Naive thymus-derived CD4-positive, alpha-beta T cell (primary cell): ENCODE results near the gene SNRPE. TPM values are rescaled to one million over a fixed set of nuclear protein-coding genes. Genes with fewer than 3 reads are reported as not detected.

Source experiments
- ATAC-seq: fragments of 150-1000 bp; cut with Tn5 transposase; 2 replicates; pipeline ENCODE4 v1.10.0; 2021; ENCODE audit warnings: mild to moderate bottlenecking, moderate library complexity
- CTCF ChIA-PET: fragments of 350-600 bp; sonication (Branson Sonifier 250); formaldehyde crosslinking; loops from one replicate; lab custom pipeline; 2021; ENCODE audit warnings: antibody characterized with exemption; lab: Charles Lee
- POLR2A ChIA-PET: fragments of 350-600 bp; sonication (Branson Sonifier 250); formaldehyde crosslinking; loops from one replicate; lab custom pipeline; 2021; ENCODE audit warnings: antibody characterized with exemption, inconsistent platforms; lab: Charles Lee
- DNase-seq, 9 donors: peaks; one replicate each; pipeline versions ENCODE4 v3.0.0 to v3.0.0-alpha.2; 2020 to 2022; ENCODE audit warnings: mixed read lengths in 1 of 9
- H3K27ac ChIP-seq: one replicate; pipeline ENCODE4 v1.7.0; 2013; ENCODE audit warnings: mild to moderate bottlenecking, low read depth, low read length, moderate library complexity
- H3K27me3 ChIP-seq, 2 donors: one replicate each; pipeline ENCODE4 v1.7.0; 2013; ENCODE audit warnings: low read length in 2 of 2, mild to moderate bottlenecking in 2 of 2, moderate library complexity in 2 of 2; ENCODE audit not compliant: control insufficient read depth in 2 of 2, insufficient read depth in 2 of 2
- H3K36me3 ChIP-seq, 3 experiments: 1 replicate in 2 of 3; 2 replicates in 1 of 3; pipeline ENCODE4 v1.7.0; 2013; ENCODE audit warnings: low read length in 3 of 3, mild to moderate bottlenecking in 3 of 3, moderate library complexity in 1 of 3; ENCODE audit not compliant: insufficient read depth in 3 of 3, control insufficient read depth in 2 of 3
- H3K4me1 ChIP-seq, 2 donors: one replicate each; pipeline ENCODE4 v1.7.0; 2013; ENCODE audit warnings: low read length in 2 of 2, mild to moderate bottlenecking in 2 of 2, moderate library complexity in 1 of 2; ENCODE audit not compliant: control insufficient read depth in 2 of 2, insufficient read depth in 2 of 2
- H3K4me3 ChIP-seq: 2 replicates; pipeline ENCODE4 v1.7.0; 2013; ENCODE audit warnings: mild to moderate bottlenecking, low read length
- H3K9me3 ChIP-seq, 3 experiments: 1 replicate in 2 of 3; 2 replicates in 1 of 3; pipeline ENCODE4 v1.7.0; 2013; ENCODE audit warnings: low read length in 3 of 3; ENCODE audit not compliant: control insufficient read depth in 2 of 3
- H3K27ac Mint-ChIP-seq, 9 donors: one replicate each; pipeline ENCODE4 v1.8.0; 2020 to 2022; ENCODE audit warnings: mixed read lengths in 9 of 9, mild to moderate bottlenecking in 8 of 9, moderate library complexity in 5 of 9, inconsistent platforms in 2 of 9
- H3K27me3 Mint-ChIP-seq, 5 donors: one replicate each; pipeline ENCODE4 v1.8.0; 2021 to 2022; ENCODE audit warnings: mixed read lengths in 5 of 5, mild to moderate bottlenecking in 1 of 5
- H3K36me3 Mint-ChIP-seq, 5 donors: one replicate each; pipeline ENCODE4 v1.8.0; 2020 to 2022; ENCODE audit warnings: mixed read lengths in 5 of 5, mild to moderate bottlenecking in 3 of 5, inconsistent platforms in 1 of 5
- H3K4me1 Mint-ChIP-seq, 7 donors: one replicate each; pipeline ENCODE4 v1.8.0; 2020 to 2022; ENCODE audit warnings: mixed read lengths in 7 of 7, mild to moderate bottlenecking in 3 of 7, inconsistent platforms in 1 of 7
- H3K4me3 Mint-ChIP-seq, 10 donors: one replicate each; pipeline ENCODE4 v1.8.0; 2020 to 2022; ENCODE audit warnings: mild to moderate bottlenecking in 10 of 10, mixed read lengths in 10 of 10, moderate library complexity in 6 of 10, inconsistent platforms in 2 of 10
- H3K9me3 Mint-ChIP-seq, 11 donors: one replicate each; pipeline ENCODE4 v1.8.0; 2020 to 2022; ENCODE audit warnings: mixed read lengths in 11 of 11, mild to moderate bottlenecking in 4 of 11, inconsistent platforms in 1 of 11, moderate library complexity in 1 of 11
- intact Hi-C, 2 donors: fragments of 100-400 bp; cut with micrococcal nuclease; formaldehyde crosslinking; loops; one replicate each; pipeline ENCODE4 v1.15.1; 2023
- polyA plus RNA-seq, 2 donors: library from polyadenylated mRNA; unstranded; fragments of 300-500 nt; fragmentation: Illumina TruSeq; gene quantifications; one replicate each; pipeline ENCODE4 v1.2.3, GENCODE V29; 2021
- total RNA-seq, 6 experiments: library from RNA in 5 of 6; stranded (reverse) in 5 of 6; gene quantifications; 1 replicate in 5 of 6; 2 replicates in 1 of 6; pipeline ENCODE4 v1.2.3 and lab custom pipeline; 2021 to 2026

The SNRPE gene
- total RNA-seq (100 to 1,000 TPM in 1 of 5 experiments, 10 to 100 TPM in 4; 54.4 to 156 (median 81.7) TPM), polyA plus RNA-seq (100 to 1,000 TPM; 173 to 266 TPM), total RNA-seq (lab: John Stamatoyannopoulos, UW) (11.6 reads per million, percentile 39 among the genes with 10 or more reads in this experiment)

GRCh38 chr1:203861379-203862184, at the start of gene SNRPE:
TSS of gene SNRPE (plus strand) at chr1:203861599. CDS start at chr1:203861660, 61 bp downstream.
- peak; percentile 100 for ATAC-seq
- ChIA-PET POLR2A (interaction anchor here (0.6 to 0.8 kb wide), 3 partner anchors 14 to 52 kb away, joined by 3 to 5 read pairs (median 4); no protein-coding TSS in a partner anchor), CTCF (interaction anchor here (0.6 to 2.1 kb wide), 6 partner anchors 10 to 543 kb away, joined by 3 to 16 read pairs (median 3); no protein-coding TSS in a partner anchor)
- Mint-ChIP-seq H3K27me3 (no peaks in the 10 kb centered on the region), H3K27ac (peak within 1 kb of the TSS; percentile 95 to 100 (median 98)), H3K9me3 (peaks cover 0 to 1% (median 0%) of the 10 kb centered on the region in 11 donors), H3K4me1 (peaks cover 11 to 34% (median 23%) of the 10 kb centered on the region in 7 donors), H3K4me3 (peak within 1 kb of the TSS; percentile 97 to 100 (median 99)), H3K36me3 (peaks cover 3 to 22% (median 13%) of the 10 kb centered on the region in 5 donors)
- Histone ChIP-seq H3K4me3 (peak within 1 kb of the TSS; percentile 82), H3K4me1 (peaks cover 10 to 13% of the 10 kb centered on the region in 2 donors), H3K27ac (peak within 1 kb of the TSS; percentile 89), H3K9me3 (no peaks in the 10 kb centered on the region), H3K27me3 (no peaks in the 10 kb centered on the region), H3K36me3 (peaks cover 12 to 28% (median 12%) of the 10 kb centered on the region in 3 experiments)
- intact Hi-C loops = loop anchor here (1.0 to 10.0 kb wide), 17 partner anchors 66 to 1351 kb away; partner anchors contain the start of genes MDM4 (in 2 of the 2), PPP1R15B (in 2 of the 2), ZBED6 (in 2 of the 2) and ZC3H11A (in 2 of the 2)
- peak; percentile 93 to 98 (median 97) for DNase-seq

DNA sequence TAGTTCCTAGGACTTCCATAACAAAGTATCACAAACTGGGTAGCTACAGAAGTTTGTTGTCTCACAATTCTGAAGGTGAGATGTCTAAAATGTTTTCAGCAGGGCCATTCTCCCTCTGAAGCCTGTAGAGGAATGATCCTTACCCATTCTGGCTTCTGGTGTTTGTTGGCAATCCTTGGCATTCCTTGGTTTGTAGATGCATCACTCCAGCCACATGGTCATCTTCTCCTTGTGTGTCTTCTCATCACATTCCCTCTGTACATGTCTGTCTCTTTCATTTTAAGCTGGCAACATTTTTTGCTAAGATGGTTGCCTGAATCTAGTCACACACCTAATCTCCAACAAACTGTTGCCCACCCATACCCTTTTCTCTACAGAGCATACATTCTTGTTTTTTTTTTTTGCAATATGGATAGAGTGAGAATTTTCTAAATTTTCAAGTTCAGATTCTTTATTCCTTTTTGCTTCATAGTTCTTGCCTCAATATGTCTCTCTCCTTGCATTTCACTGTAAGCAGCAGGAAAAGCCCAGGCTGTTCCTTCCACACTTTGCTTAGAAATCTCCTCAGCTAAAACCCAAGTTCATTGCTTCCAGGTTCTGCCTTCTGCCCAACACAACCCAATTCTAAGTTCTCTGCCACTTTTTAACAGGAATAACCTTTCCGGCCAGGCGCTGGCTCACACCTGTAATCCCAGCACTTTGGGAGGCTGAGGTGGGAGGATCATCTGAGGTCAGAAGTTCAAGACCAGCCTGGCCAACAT, 47.6 kb upstream of the SNRPE start:
- Mint-ChIP-seq H3K9me3 (peaks cover 0 to 5% (median 0%) of the 10 kb centered on the region in 11 donors), H3K4me1 (peaks cover 13 to 54% (median 37%) of the 10 kb centered on the region in 7 donors), H3K4me3 (peak overlapping the region in 2 of 10 donors; percentile 7 to 58), H3K36me3 (peaks cover 14 to 37% (median 24%) of the 10 kb centered on the region in 5 donors), H3K27me3 (no peaks in the 10 kb centered on the region), H3K27ac (peak overlapping the region in 4 of 9 donors; percentile 18 to 79 (median 32))
- ChIA-PET CTCF (no interaction called here), POLR2A (interaction anchor here (0.6 to 0.7 kb wide), 2 partner anchors 47 to 305 kb away, joined by 3 read pairs; no protein-coding TSS in a partner anchor)
- no peak overlapping the region for H3K27ac ChIP-seq
- DNase-seq = no peak
- intact Hi-C loops = no loop called here
- H3K4me3 ChIP-seq = no peak overlapping the region
- ATAC-seq = no peak
- H3K27me3 ChIP-seq = no peaks in the 10 kb centered on the region
- H3K36me3 ChIP-seq = peaks cover 6 to 37% (median 6%) of the 10 kb centered on the region in 3 experiments
- no peaks in the 10 kb centered on the region for H3K4me1 ChIP-seq
- no peaks in the 10 kb centered on the region for H3K9me3 ChIP-seq

DNA sequence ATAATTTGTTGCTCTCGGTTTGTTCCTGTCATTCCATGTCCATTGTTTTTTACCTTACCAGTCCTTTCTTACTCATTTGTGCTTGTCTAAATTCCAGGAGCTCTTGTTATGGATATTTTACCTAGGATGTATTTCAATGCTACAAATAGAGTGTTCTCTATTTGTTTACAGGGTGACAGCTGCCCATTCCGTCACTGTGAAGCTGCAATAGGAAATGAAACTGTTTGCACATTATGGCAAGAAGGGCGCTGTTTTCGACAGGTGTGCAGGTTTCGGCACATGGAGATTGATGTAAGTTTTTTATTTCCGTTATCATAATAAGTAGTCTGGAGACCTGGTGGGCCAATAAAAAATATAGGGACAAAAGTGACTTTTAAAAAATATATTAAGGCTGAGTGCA, 43.0 kb upstream of the SNRPE start:
- no peak overlapping the region for H3K27ac ChIP-seq
- intact Hi-C loops = no loop called here
- peaks cover 0 to 5% (median 0%) of the 10 kb centered on the region in 11 donors for H3K9me3 Mint-ChIP-seq
- no peak for DNase-seq
- H3K4me1 Mint-ChIP-seq = peaks cover 18 to 55% (median 41%) of the 10 kb centered on the region in 7 donors
- CTCF ChIA-PET = interaction anchor here (0.6 kb wide), 1 partner anchor 77 kb away, joined by 3 read pairs; no protein-coding TSS in a partner anchor
- no peak overlapping the region for H3K4me3 ChIP-seq
- POLR2A ChIA-PET = interaction anchor here (1.1 kb wide), 1 partner anchor 18 kb away, joined by 3 read pairs; no protein-coding TSS in a partner anchor
- no peaks in the 10 kb centered on the region for H3K27me3 ChIP-seq
- H3K36me3 Mint-ChIP-seq = peaks cover 27 to 48% (median 45%) of the 10 kb centered on the region in 5 donors
- no peak for ATAC-seq
- no peaks in the 10 kb centered on the region for H3K27me3 Mint-ChIP-seq
- H3K9me3 ChIP-seq = no peaks in the 10 kb centered on the region
- H3K27ac Mint-ChIP-seq = peak overlapping the region in 2 of 9 donors; percentile 19 to 53
- H3K4me1 ChIP-seq = no peaks in the 10 kb centered on the region
- H3K36me3 ChIP-seq = peaks cover 6 to 70% (median 15%) of the 10 kb centered on the region in 3 experiments
- H3K4me3 Mint-ChIP-seq = no peak overlapping the region

DNA sequence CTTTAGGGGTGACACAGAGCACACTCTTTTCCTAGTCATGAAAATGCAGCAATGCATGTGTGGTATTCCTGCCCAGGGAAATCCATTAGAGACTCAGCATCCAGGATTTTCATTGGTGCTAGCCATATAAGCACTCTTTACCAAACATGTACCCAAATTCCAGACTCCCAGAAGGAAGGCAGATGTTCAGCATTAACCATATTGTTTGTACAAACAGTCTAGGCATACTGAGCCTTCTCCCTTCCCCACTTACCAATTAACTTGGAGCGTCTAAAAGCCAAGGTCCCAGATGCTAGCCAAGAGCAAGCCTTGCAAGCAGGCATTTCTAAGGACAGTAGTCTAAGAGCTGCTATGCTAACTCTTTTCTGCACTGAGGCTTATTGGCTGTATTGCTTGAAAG, 38.1 kb upstream of the SNRPE start:
- ChIA-PET POLR2A (interaction anchor here (0.6 kb wide), 1 partner anchor 17 kb away, joined by 3 read pairs; no protein-coding TSS in a partner anchor), CTCF (no interaction called here)
- ATAC-seq (no peak), DNase-seq (no peak)
- no peaks in the 10 kb centered on the region for H3K9me3 Mint-ChIP-seq
- H3K27ac Mint-ChIP-seq = no peak overlapping the region
- Histone ChIP-seq H3K4me1 (no peaks in the 10 kb centered on the region), H3K36me3 (peaks cover 4 to 74% (median 18%) of the 10 kb centered on the region in 3 experiments), H3K9me3 (no peaks in the 10 kb centered on the region), H3K27ac (no peak overlapping the region), H3K4me3 (no peak overlapping the region), H3K27me3 (no peaks in the 10 kb centered on the region)
- H3K36me3 Mint-ChIP-seq = peaks cover 21 to 45% (median 33%) of the 10 kb centered on the region in 5 donors
- intact Hi-C loops = no loop called here
- H3K27me3 Mint-ChIP-seq = no peaks in the 10 kb centered on the region
- H3K4me3 Mint-ChIP-seq = no peak overlapping the region
- peaks cover 16 to 40% (median 26%) of the 10 kb centered on the region in 7 donors for H3K4me1 Mint-ChIP-seq

- H3K27ac Mint-ChIP-seq = no peak overlapping the region
- peaks cover 17 to 74% (median 23%) of the 10 kb centered on the region in 3 experiments for H3K36me3 ChIP-seq
- no peaks in the 10 kb centered on the region for H3K27me3 Mint-ChIP-seq
- H3K4me3 Mint-ChIP-seq = no peak overlapping the region
- H3K4me3 ChIP-seq = no peak overlapping the region
- DNase-seq (no peak), ATAC-seq (no peak)
- H3K36me3 Mint-ChIP-seq = peaks cover 15 to 42% (median 32%) of the 10 kb centered on the region in 5 donors
- no peaks in the 10 kb centered on the region for H3K9me3 ChIP-seq
- H3K4me1 Mint-ChIP-seq = peaks cover 18 to 32% (median 20%) of the 10 kb centered on the region in 7 donors
- no peaks in the 10 kb centered on the region for H3K9me3 Mint-ChIP-seq
- H3K27me3 ChIP-seq = no peaks in the 10 kb centered on the region
- H3K4me1 ChIP-seq = no peaks in the 10 kb centered on the region
- ChIA-PET CTCF (no interaction called here), POLR2A (no interaction called here)
- intact Hi-C loops = no loop called here
- H3K27ac ChIP-seq = no peak overlapping the region
These were observed 35.2 kb upstream of the SNRPE start for GRCh38 chr1:203826175-203826574.

DNA sequence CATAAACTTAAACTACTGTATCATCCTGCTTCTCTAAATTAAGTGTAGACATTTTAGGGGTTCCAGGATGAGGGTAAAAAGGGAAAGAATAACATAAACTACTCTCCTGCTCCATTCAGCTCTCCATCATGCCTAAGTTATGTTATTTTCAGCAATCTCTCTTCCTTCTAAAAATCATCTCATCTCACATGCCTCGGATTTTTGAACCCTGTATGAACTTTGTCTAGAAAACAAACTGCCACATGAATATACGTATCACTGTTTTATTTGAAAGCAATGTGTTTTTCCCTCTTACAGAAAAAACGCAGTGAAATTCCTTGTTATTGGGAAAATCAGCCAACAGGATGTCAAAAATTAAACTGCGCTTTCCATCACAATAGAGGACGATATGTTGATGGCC, 33.4 kb upstream of the SNRPE start:
- H3K4me3 Mint-ChIP-seq = no peak overlapping the region
- H3K27ac ChIP-seq = no peak overlapping the region
- peak overlapping the region in 2 of 9 donors; percentile 2 to 69 for H3K27ac Mint-ChIP-seq
- H3K4me3 ChIP-seq = no peak overlapping the region
- peaks cover 6 to 20% (median 13%) of the 10 kb centered on the region in 7 donors for H3K4me1 Mint-ChIP-seq
- ATAC-seq (no peak), DNase-seq (no peak)
- no peaks in the 10 kb centered on the region for H3K4me1 ChIP-seq
- ChIA-PET POLR2A (interaction anchor here (0.6 kb wide), 1 partner anchor 58 kb away, joined by 3 read pairs; no protein-coding TSS in a partner anchor), CTCF (no interaction called here)
- intact Hi-C loops = no loop called here
- peaks cover 6 to 29% (median 27%) of the 10 kb centered on the region in 5 donors for H3K36me3 Mint-ChIP-seq
- H3K27me3 ChIP-seq = no peaks in the 10 kb centered on the region
- H3K9me3 Mint-ChIP-seq = no peaks in the 10 kb centered on the region
- H3K36me3 ChIP-seq = peaks cover 22 to 75% (median 30%) of the 10 kb centered on the region in 3 experiments
- H3K9me3 ChIP-seq = no peaks in the 10 kb centered on the region
- no peaks in the 10 kb centered on the region for H3K27me3 Mint-ChIP-seq
